ENCODE data around the gene EPB41L4B. TPM values are rescaled to one million over a fixed set of nuclear protein-coding genes. Genes with fewer than 3 reads are reported as not detected.

The EPB41L4B gene
- total and polyA plus RNA-seq, 9 donors = 6.2 to 14.3 (median 6.8) TPM

GRCh38 chr9:109304347-109304746 lies 16.5 kb downstream of the EPB41L4B start:
- DNase-seq = no peak
- H3K27me3 ChIP-seq (ENCODE audit: control insufficient read depth, insufficient read depth, low read length) = no peaks in the 10 kb centered on the region
- H3K4me1 ChIP-seq (ENCODE audit: control insufficient read depth, insufficient read depth, low read length) = peaks cover 19% of the 10 kb centered on the region
- no CpG with 5 or more reads among the region's 3 CpGs for WGBS (ENCODE audit: insufficient coverage)
- H3K4me3 ChIP-seq (ENCODE audit: low read length) = no peak overlapping the region
- no peaks in the 10 kb centered on the region for H3K9me3 ChIP-seq (replicated peaks; ENCODE audit: control insufficient read depth, low read depth, low read length)
- no peak overlapping the region for H3K27ac ChIP-seq (ENCODE audit: low read length)
- H3K36me3 ChIP-seq (ENCODE audit: control insufficient read depth, insufficient read depth, low read length) = no peaks in the 10 kb centered on the region

- Histone ChIP-seq H3K27ac (ENCODE audit: low read length) (no peak overlapping the region), H3K36me3 (ENCODE audit: control insufficient read depth, insufficient read depth, low read length) (no peaks in the 10 kb centered on the region), H3K4me1 (ENCODE audit: control insufficient read depth, insufficient read depth, low read length) (peaks cover 18% of the 10 kb centered on the region), H3K27me3 (ENCODE audit: control insufficient read depth, insufficient read depth, low read length) (no peaks in the 10 kb centered on the region), H3K9me3 (replicated peaks; ENCODE audit: control insufficient read depth, low read depth, low read length) (no peaks in the 10 kb centered on the region), H3K4me3 (ENCODE audit: low read length) (no peak overlapping the region)
- no CpG with 5 or more reads among the region's 2 CpGs for WGBS (ENCODE audit: insufficient coverage)
- DNase-seq = no peak
Measured at GRCh38 chr9:109303900-109304299, 17.0 kb downstream of the EPB41L4B start.

DNA sequence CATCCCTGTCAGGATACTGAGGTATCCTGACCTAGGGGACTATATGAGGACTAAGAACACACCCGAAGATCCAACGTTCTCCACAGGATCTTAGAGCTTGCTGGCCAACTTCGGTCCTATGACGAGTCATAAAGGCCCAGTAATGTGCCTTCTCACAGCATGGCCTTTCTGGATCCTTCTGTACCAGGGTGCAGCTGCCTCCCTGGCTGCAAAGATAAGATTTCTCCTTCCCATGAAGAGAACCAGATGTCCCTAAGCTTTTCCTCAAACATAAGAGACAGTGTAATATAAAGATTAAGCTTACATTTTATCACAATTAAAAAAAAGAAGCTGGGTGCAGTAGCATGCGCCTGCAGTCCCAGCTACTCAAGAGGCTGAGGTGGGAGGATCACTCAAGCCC lies 18.3 kb downstream of the EPB41L4B start:
- Histone ChIP-seq H3K9me3 (replicated peaks; ENCODE audit: control insufficient read depth, low read depth, low read length) (no peaks in the 10 kb centered on the region), H3K4me1 (ENCODE audit: control insufficient read depth, insufficient read depth, low read length) (peaks cover 12% of the 10 kb centered on the region), H3K4me3 (ENCODE audit: low read length) (no peak overlapping the region), H3K27ac (ENCODE audit: low read length) (no peak overlapping the region), H3K27me3 (ENCODE audit: control insufficient read depth, insufficient read depth, low read length) (no peaks in the 10 kb centered on the region), H3K36me3 (ENCODE audit: control insufficient read depth, insufficient read depth, low read length) (no peaks in the 10 kb centered on the region)
- no peak for DNase-seq
- WGBS (ENCODE audit: insufficient coverage) = 93% methylated on average over 4 of the region's 5 CpGs

- H3K36me3 ChIP-seq (ENCODE audit: control insufficient read depth, insufficient read depth, low read length) = no peaks in the 10 kb centered on the region
- H3K27me3 ChIP-seq (ENCODE audit: control insufficient read depth, insufficient read depth, low read length) = no peaks in the 10 kb centered on the region
- H3K27ac ChIP-seq (ENCODE audit: low read length) = no peak overlapping the region
- H3K4me3 ChIP-seq (ENCODE audit: low read length) = no peak overlapping the region
- no peak for DNase-seq
- 83% methylated on average over 2 of the region's 2 CpGs for WGBS (ENCODE audit: insufficient coverage)
- no peaks in the 10 kb centered on the region for H3K9me3 ChIP-seq (replicated peaks; ENCODE audit: control insufficient read depth, low read depth, low read length)
- peaks cover 2% of the 10 kb centered on the region for H3K4me1 ChIP-seq (ENCODE audit: control insufficient read depth, insufficient read depth, low read length)
Measured at GRCh38 chr9:109301012-109301411, 19.8 kb downstream of the EPB41L4B start.

GRCh38 chr9:109299891-109300290 lies 21.0 kb downstream of the EPB41L4B start:
- H3K27ac ChIP-seq (ENCODE audit: low read length) = no peak overlapping the region
- 88% methylated on average over 9 of the region's 11 CpGs for WGBS (ENCODE audit: insufficient coverage)
- DNase-seq = no peak
- H3K27me3 ChIP-seq (ENCODE audit: control insufficient read depth, insufficient read depth, low read length) = no peaks in the 10 kb centered on the region
- H3K4me3 ChIP-seq (ENCODE audit: low read length) = no peak overlapping the region
- no peaks in the 10 kb centered on the region for H3K9me3 ChIP-seq (replicated peaks; ENCODE audit: control insufficient read depth, low read depth, low read length)
- H3K4me1 ChIP-seq (ENCODE audit: control insufficient read depth, insufficient read depth, low read length) = peaks cover 2% of the 10 kb centered on the region
- H3K36me3 ChIP-seq (ENCODE audit: control insufficient read depth, insufficient read depth, low read length) = no peaks in the 10 kb centered on the region

DNA sequence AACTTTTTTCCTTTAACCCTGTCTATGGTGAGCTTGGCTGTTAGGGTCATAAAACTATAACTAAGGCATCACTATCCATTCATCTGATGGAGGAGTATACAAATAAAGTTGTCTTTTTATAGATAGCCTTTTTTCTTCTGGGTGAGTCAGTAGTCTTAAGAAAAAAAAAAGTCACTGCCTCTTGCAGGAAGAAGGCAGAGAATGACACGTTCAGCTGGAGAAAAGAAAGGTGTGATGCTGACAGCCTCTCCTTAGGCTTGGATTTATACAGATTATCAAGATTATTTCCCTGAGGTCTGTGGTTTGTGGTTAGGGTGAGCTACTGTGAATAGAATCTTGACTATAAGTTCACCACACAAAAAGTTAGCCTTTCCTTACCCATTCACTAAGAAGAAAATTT lies 23.0 kb downstream of the EPB41L4B start:
- WGBS (ENCODE audit: insufficient coverage) = no CpG with 5 or more reads among the region's 1 CpG
- no peak for DNase-seq
- Histone ChIP-seq H3K9me3 (replicated peaks; ENCODE audit: control insufficient read depth, low read depth, low read length) (no peaks in the 10 kb centered on the region), H3K4me3 (ENCODE audit: low read length) (no peak overlapping the region), H3K27me3 (ENCODE audit: control insufficient read depth, insufficient read depth, low read length) (no peaks in the 10 kb centered on the region), H3K27ac (ENCODE audit: low read length) (no peak overlapping the region), H3K36me3 (ENCODE audit: control insufficient read depth, insufficient read depth, low read length) (no peaks in the 10 kb centered on the region), H3K4me1 (ENCODE audit: control insufficient read depth, insufficient read depth, low read length) (no peaks in the 10 kb centered on the region)

DNA sequence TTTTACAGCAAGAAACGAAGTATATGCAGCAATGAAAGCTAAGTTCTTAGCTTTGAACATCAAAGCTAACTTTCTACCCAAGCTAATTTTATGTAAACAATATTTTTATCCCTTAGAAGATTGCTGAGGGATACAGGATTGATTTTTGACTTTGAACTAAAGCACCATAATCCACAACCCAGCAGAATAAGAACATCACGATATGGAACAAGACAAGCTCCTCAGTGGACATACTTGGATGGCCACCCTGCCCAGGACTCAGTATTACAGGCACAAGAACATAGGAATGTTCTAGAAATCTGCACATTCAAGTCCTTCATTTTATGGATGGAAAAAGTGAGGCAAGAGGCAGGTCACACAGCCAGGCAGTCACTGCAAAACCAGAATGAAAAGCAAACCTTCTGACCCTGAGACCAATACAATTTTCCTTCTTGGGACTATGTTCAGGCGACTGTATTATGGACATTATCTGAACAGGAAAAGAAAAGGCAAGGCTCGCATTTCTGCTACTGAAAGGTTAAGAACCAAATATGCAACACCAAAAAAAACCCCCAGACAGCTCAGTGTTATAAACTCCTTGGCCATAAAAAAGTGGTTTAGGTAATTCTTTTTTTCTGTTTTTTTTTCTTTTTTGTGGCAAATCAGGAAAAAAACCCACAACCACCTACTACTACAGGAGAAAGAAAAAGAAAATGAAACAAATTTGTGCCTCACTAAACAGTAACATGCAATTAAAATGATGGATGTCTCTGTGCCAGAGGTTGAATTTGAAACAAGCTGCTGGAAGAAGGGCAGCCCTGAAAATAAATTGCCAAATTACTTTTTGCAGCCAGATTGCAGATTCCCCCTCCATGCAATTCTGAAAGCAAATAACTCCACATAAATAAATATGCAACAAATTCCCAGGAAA lies 25.4 kb downstream of the EPB41L4B start:
- DNase-seq = no peak

GRCh38 chr9:109290385-109290784 lies 30.5 kb downstream of the EPB41L4B start:
- no peak for DNase-seq
- no peak overlapping the region for H3K27ac ChIP-seq (ENCODE audit: low read length)
- peaks cover 11% of the 10 kb centered on the region for H3K4me1 ChIP-seq (ENCODE audit: control insufficient read depth, insufficient read depth, low read length)
- no peak overlapping the region for H3K4me3 ChIP-seq (ENCODE audit: low read length)
- no peaks in the 10 kb centered on the region for H3K27me3 ChIP-seq (ENCODE audit: control insufficient read depth, insufficient read depth, low read length)
- no peaks in the 10 kb centered on the region for H3K9me3 ChIP-seq (replicated peaks; ENCODE audit: control insufficient read depth, low read depth, low read length)
- no peaks in the 10 kb centered on the region for H3K36me3 ChIP-seq (ENCODE audit: control insufficient read depth, insufficient read depth, low read length)

More for the DNA sequence above, 25.4 kb downstream of the EPB41L4B start:
- Histone ChIP-seq H3K4me1 (ENCODE audit: control insufficient read depth, insufficient read depth, low read length) (peaks cover 2% of the 10 kb centered on the region), H3K9me3 (replicated peaks; ENCODE audit: control insufficient read depth, low read depth, low read length) (no peaks in the 10 kb centered on the region), H3K27me3 (ENCODE audit: control insufficient read depth, insufficient read depth, low read length) (no peaks in the 10 kb centered on the region), H3K4me3 (ENCODE audit: low read length) (no peak overlapping the region), H3K27ac (ENCODE audit: low read length) (no peak overlapping the region), H3K36me3 (ENCODE audit: control insufficient read depth, insufficient read depth, low read length) (no peaks in the 10 kb centered on the region)
- WGBS (ENCODE audit: insufficient coverage) = 83% methylated on average over 1 of the region's 4 CpGs

- H3K27ac ChIP-seq (ENCODE audit: low read length) = no peak overlapping the region
- no peaks in the 10 kb centered on the region for H3K9me3 ChIP-seq (replicated peaks; ENCODE audit: control insufficient read depth, low read depth, low read length)
- 91% methylated on average over 4 of the region's 8 CpGs for WGBS (ENCODE audit: insufficient coverage)
- DNase-seq = no peak
- no peaks in the 10 kb centered on the region for H3K36me3 ChIP-seq (ENCODE audit: control insufficient read depth, insufficient read depth, low read length)
- no peaks in the 10 kb centered on the region for H3K27me3 ChIP-seq (ENCODE audit: control insufficient read depth, insufficient read depth, low read length)
- H3K4me3 ChIP-seq (ENCODE audit: low read length) = no peak overlapping the region
- H3K4me1 ChIP-seq (ENCODE audit: control insufficient read depth, insufficient read depth, low read length) = peaks cover 11% of the 10 kb centered on the region
Measured at GRCh38 chr9:109289931-109290330, 30.9 kb downstream of the EPB41L4B start.

DNA sequence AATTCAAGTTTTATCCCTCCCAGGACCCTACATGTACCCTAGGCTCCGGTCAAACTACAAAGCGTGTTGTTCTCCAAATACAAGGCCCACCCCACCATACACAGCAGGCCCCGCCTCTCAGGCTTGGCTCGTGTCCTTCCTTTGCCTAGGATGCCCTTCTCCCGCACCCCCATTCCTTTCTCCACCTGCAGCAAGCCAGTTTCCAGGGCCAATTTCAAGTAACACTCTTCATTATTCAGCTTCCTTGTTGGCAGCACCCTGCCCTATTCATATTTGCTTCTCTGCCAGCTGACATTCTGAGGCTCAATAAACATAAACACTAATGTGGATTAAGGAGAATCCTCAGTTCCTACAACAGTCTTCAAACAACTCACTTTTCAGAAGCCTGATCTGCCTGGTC lies 31.7 kb downstream of the EPB41L4B start:
- Histone ChIP-seq H3K9me3 (replicated peaks; ENCODE audit: control insufficient read depth, low read depth, low read length) (no peaks in the 10 kb centered on the region), H3K27me3 (ENCODE audit: control insufficient read depth, insufficient read depth, low read length) (no peaks in the 10 kb centered on the region), H3K4me3 (ENCODE audit: low read length) (no peak overlapping the region), H3K4me1 (ENCODE audit: control insufficient read depth, insufficient read depth, low read length) (peaks cover 11% of the 10 kb centered on the region), H3K36me3 (ENCODE audit: control insufficient read depth, insufficient read depth, low read length) (no peaks in the 10 kb centered on the region), H3K27ac (ENCODE audit: low read length) (no peak overlapping the region)
- WGBS (ENCODE audit: insufficient coverage) = 70% methylated on average over 5 of the region's 5 CpGs
- no peak for DNase-seq
